ENCODE results near the gene OSGIN1.

The OSGIN1 gene

GRCh38 chr16:83958846-83959565 is 6.0 kb downstream of the OSGIN1 start:
- no CpG with 5 or more reads among the region's 21 CpGs for WGBS (ENCODE audit: insufficient coverage, insufficient read length)
- H3K27ac ChIP-seq (ENCODE audit: low read length), result no peak overlapping the region
- H3K4me1 ChIP-seq (ENCODE audit: control insufficient read depth, insufficient read depth, low read length), result no peaks in the 10 kb centered on the region
- no peak overlapping the region for H3K4me3 ChIP-seq (ENCODE audit: low read length)
- H3K27me3 ChIP-seq (ENCODE audit: control insufficient read depth, insufficient read depth, low read length), result no peaks in the 10 kb centered on the region
- H3K36me3 ChIP-seq (ENCODE audit: control insufficient read depth, insufficient read depth, low read length), result no peaks in the 10 kb centered on the region
- H3K9me3 ChIP-seq (ENCODE audit: control insufficient read depth, insufficient read depth, low read length), result no peaks in the 10 kb centered on the region
- DNase-seq (ENCODE audit: low read depth, low spot score), result no peak

- WGBS (ENCODE audit: insufficient coverage, insufficient read length), result no CpG with 5 or more reads among the region's 12 CpGs
- Histone ChIP-seq H3K36me3 (ENCODE audit: control insufficient read depth, insufficient read depth, low read length) (no peaks in the 10 kb centered on the region), H3K9me3 (ENCODE audit: control insufficient read depth, insufficient read depth, low read length) (no peaks in the 10 kb centered on the region), H3K27ac (ENCODE audit: low read length) (no peak overlapping the region), H3K4me3 (ENCODE audit: low read length) (no peak overlapping the region), H3K27me3 (ENCODE audit: control insufficient read depth, insufficient read depth, low read length) (no peaks in the 10 kb centered on the region), H3K4me1 (ENCODE audit: control insufficient read depth, insufficient read depth, low read length) (no peaks in the 10 kb centered on the region)
- no peak for DNase-seq (ENCODE audit: low read depth, low spot score)
Measured at GRCh38 chr16:83959656-83960434, 6.8 kb downstream of the OSGIN1 start.

- Histone ChIP-seq H3K36me3 (ENCODE audit: control insufficient read depth, insufficient read depth, low read length) (no peaks in the 10 kb centered on the region), H3K4me3 (ENCODE audit: low read length) (no peak overlapping the region), H3K9me3 (ENCODE audit: control insufficient read depth, insufficient read depth, low read length) (no peaks in the 10 kb centered on the region), H3K27ac (ENCODE audit: low read length) (no peak overlapping the region), H3K4me1 (ENCODE audit: control insufficient read depth, insufficient read depth, low read length) (no peaks in the 10 kb centered on the region), H3K27me3 (ENCODE audit: control insufficient read depth, insufficient read depth, low read length) (no peaks in the 10 kb centered on the region)
- DNase-seq (ENCODE audit: low read depth, low spot score), result no peak
- WGBS (ENCODE audit: insufficient coverage, insufficient read length), result no CpG with 5 or more reads among the region's 29 CpGs
Measured at GRCh38 chr16:83960521-83961249, 7.6 kb downstream of the OSGIN1 start.

- WGBS (ENCODE audit: insufficient coverage, insufficient read length), result no CpG with 5 or more reads among the region's 5 CpGs
- H3K9me3 ChIP-seq (ENCODE audit: control insufficient read depth, insufficient read depth, low read length), result no peaks in the 10 kb centered on the region
- no peaks in the 10 kb centered on the region for H3K36me3 ChIP-seq (ENCODE audit: control insufficient read depth, insufficient read depth, low read length)
- H3K27ac ChIP-seq (ENCODE audit: low read length), result no peak overlapping the region
- DNase-seq (ENCODE audit: low read depth, low spot score), result no peak
- no peak overlapping the region for H3K4me3 ChIP-seq (ENCODE audit: low read length)
- no peaks in the 10 kb centered on the region for H3K4me1 ChIP-seq (ENCODE audit: control insufficient read depth, insufficient read depth, low read length)
- no peaks in the 10 kb centered on the region for H3K27me3 ChIP-seq (ENCODE audit: control insufficient read depth, insufficient read depth, low read length)
Measured at GRCh38 chr16:83961591-83961990, 8.6 kb downstream of the OSGIN1 start.

GRCh38 chr16:83963277-83964119 is 10.5 kb downstream of the OSGIN1 start:
- Histone ChIP-seq H3K4me1 (ENCODE audit: control insufficient read depth, insufficient read depth, low read length) (no peaks in the 10 kb centered on the region), H3K9me3 (ENCODE audit: control insufficient read depth, insufficient read depth, low read length) (no peaks in the 10 kb centered on the region), H3K27ac (ENCODE audit: low read length) (no peak overlapping the region), H3K4me3 (ENCODE audit: low read length) (no peak overlapping the region), H3K27me3 (ENCODE audit: control insufficient read depth, insufficient read depth, low read length) (no peaks in the 10 kb centered on the region), H3K36me3 (ENCODE audit: control insufficient read depth, insufficient read depth, low read length) (no peaks in the 10 kb centered on the region)
- no CpG with 5 or more reads among the region's 22 CpGs for WGBS (ENCODE audit: insufficient coverage, insufficient read length)
- no peak for DNase-seq (ENCODE audit: low read depth, low spot score)

GRCh38 chr16:83964684-83965443 is 11.8 kb downstream of the OSGIN1 start:
- WGBS (ENCODE audit: insufficient coverage, insufficient read length), result no CpG with 5 or more reads among the region's 26 CpGs
- Histone ChIP-seq H3K4me1 (ENCODE audit: control insufficient read depth, insufficient read depth, low read length) (0 out of 2 replicates have a peak, but pooled peaks cover under 1% of the 10 kb centered on the region), H3K4me3 (ENCODE audit: low read length) (no peak overlapping the region), H3K27ac (ENCODE audit: low read length) (no peak overlapping the region), H3K27me3 (ENCODE audit: control insufficient read depth, insufficient read depth, low read length) (peaks cover 4% of the 10 kb centered on the region; the same call in 1 of the 2 replicates), H3K36me3 (ENCODE audit: control insufficient read depth, insufficient read depth, low read length) (no peaks in the 10 kb centered on the region), H3K9me3 (ENCODE audit: control insufficient read depth, insufficient read depth, low read length) (no peaks in the 10 kb centered on the region)
- no peak for DNase-seq (ENCODE audit: low read depth, low spot score)

GRCh38 chr16:83965444-83966152 is 12.6 kb downstream of the OSGIN1 start:
- Histone ChIP-seq H3K4me1 (ENCODE audit: control insufficient read depth, insufficient read depth, low read length) (0 out of 2 replicates have a peak, but pooled peaks cover 3% of the 10 kb centered on the region), H3K27me3 (ENCODE audit: control insufficient read depth, insufficient read depth, low read length) (peaks cover 4% of the 10 kb centered on the region; the same call in 1 of the 2 replicates), H3K4me3 (ENCODE audit: low read length) (no peak overlapping the region), H3K27ac (ENCODE audit: low read length) (no peak overlapping the region), H3K9me3 (ENCODE audit: control insufficient read depth, insufficient read depth, low read length) (no peaks in the 10 kb centered on the region), H3K36me3 (ENCODE audit: control insufficient read depth, insufficient read depth, low read length) (no peaks in the 10 kb centered on the region)
- no CpG with 5 or more reads among the region's 36 CpGs for WGBS (ENCODE audit: insufficient coverage, insufficient read length)
- DNase-seq (ENCODE audit: low read depth, low spot score), result no peak

- no peak for DNase-seq (ENCODE audit: low read depth, low spot score)
Measured at GRCh38 chr16:83966153-83966696, 13.2 kb downstream of the OSGIN1 start.

GRCh38 chr16:83967091-83967490 is 14.1 kb downstream of the OSGIN1 start:
- Histone ChIP-seq H3K36me3 (ENCODE audit: control insufficient read depth, insufficient read depth, low read length) (no peaks in the 10 kb centered on the region), H3K27me3 (ENCODE audit: control insufficient read depth, insufficient read depth, low read length) (peaks cover 4% of the 10 kb centered on the region; the same call in 1 of the 2 replicates), H3K27ac (ENCODE audit: low read length) (no peak overlapping the region), H3K4me3 (ENCODE audit: low read length) (no peak overlapping the region), H3K9me3 (ENCODE audit: control insufficient read depth, insufficient read depth, low read length) (no peaks in the 10 kb centered on the region), H3K4me1 (ENCODE audit: control insufficient read depth, insufficient read depth, low read length) (peaks cover 3% of the 10 kb centered on the region; the same call in 1 of the 2 replicates)
- DNase-seq (ENCODE audit: low read depth, low spot score), result no peak
- no CpG with 5 or more reads among the region's 2 CpGs for WGBS (ENCODE audit: insufficient coverage, insufficient read length)

More at GRCh38 chr16:83966153-83966696, 13.2 kb downstream of the OSGIN1 start:
- H3K36me3 ChIP-seq (ENCODE audit: control insufficient read depth, insufficient read depth, low read length), result no peaks in the 10 kb centered on the region
- no CpG with 5 or more reads among the region's 13 CpGs for WGBS (ENCODE audit: insufficient coverage, insufficient read length)
- no peak overlapping the region for H3K4me3 ChIP-seq (ENCODE audit: low read length)
- no peak overlapping the region for H3K27ac ChIP-seq (ENCODE audit: low read length)
- no peaks in the 10 kb centered on the region for H3K9me3 ChIP-seq (ENCODE audit: control insufficient read depth, insufficient read depth, low read length)
- H3K4me1 ChIP-seq (ENCODE audit: control insufficient read depth, insufficient read depth, low read length), result 0 out of 2 replicates have a peak, but pooled peaks cover 3% of the 10 kb centered on the region
- peaks cover 4% of the 10 kb centered on the region; the same call in 1 of the 2 replicates for H3K27me3 ChIP-seq (ENCODE audit: control insufficient read depth, insufficient read depth, low read length)

All from iPS DF 6.9 (cell line).